Measurements from ENCODE around the gene CDK5R1.

DNA sequence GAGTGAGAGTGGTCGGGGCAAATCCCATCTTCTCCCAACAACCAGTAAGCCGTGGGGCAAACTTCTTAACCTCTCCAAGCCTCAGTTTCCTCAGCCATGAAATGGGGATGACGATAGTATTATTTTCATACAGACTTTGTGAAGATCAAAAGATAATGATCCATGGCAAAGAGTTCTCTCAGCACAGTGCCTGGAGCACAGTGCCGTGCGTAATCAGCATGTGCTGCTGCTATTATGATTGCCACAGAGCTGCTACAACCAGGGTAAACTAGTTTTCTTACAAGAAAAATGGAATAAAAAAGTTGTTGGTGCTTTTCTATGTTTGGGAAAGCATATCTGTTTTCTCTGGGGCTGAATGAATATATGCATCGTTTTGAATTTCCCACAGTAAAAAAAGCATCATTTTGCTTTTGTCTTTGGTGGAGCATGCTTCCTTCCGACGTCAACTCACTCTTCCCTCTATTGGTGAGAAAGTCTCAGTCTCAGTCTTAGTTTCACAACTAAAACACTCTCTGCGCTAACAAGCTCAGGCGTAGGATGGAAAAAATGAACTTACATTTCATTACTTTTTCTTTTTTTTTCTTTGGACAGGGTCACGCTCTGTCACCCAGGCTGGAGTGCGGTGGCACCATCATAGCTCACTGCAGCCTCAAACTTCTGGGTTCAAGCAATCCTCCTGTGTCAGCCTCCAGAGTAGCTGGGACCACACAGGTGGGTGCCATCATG lies 37.2 kb downstream of the CDK5R1 start:
- TF ChIP-seq CTCF (IDR thresholded peaks at IDR 0.05) (no peak), ATF3 (CRISPR knock-in tag; conservative IDR thresholded peaks at IDR 0.05) (no peak), TEAD4 (CRISPR knock-in tag; IDR thresholded peaks at IDR 0.05) (no peak), ZNF416 (CRISPR knock-in tag; IDR thresholded peaks at IDR 0.05) (no peak), STAT6 (CRISPR knock-in tag; conservative IDR thresholded peaks at IDR 0.05; ENCODE audit: low read depth) (no peak), IRF1 (CRISPR knock-in tag; IDR thresholded peaks at IDR 0.05) (no peak), TCF7 (CRISPR knock-in tag; IDR thresholded peaks at IDR 0.05; ENCODE audit: low read depth) (no peak)
